GM18526 (cell line): ENCODE measurements around the gene PSMD13.
A peak's percentile ranks its signal among the peaks of the same experiment; 100 is the strongest.

Experiments
- POLR2A ChIP-seq: IDR thresholded peaks from 3 replicates; pipeline ENCODE4 v1.6.1; 2011; ENCODE audit not compliant: insufficient read length; ENCODE audit errors: extremely low read depth

PSMD13 gene

DNA sequence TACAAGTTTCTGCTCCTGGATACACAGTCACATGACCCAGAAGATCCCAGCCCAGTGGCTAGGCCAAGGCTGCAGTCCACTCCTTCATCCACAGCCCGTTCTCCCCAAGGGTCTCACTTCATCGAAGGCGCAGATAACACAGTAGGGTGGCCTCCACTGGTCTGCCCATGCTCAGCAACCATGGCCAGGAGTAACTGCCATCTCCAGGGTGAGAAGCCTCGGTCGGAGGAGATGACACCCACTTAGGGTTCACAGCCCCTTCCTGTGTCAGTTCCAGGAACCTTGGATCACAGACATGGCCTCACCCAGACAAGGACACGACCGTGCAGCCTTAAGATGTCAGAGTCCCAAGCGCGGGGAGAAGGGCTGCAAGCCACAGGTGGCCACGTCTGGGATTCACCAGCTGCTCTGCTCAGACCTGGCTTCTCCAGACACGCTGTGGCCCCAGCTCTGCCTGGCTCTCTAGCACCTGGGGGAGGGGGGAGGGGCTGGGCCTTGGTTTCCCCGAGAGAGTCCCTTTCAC lies 32.1 kb upstream of the PSMD13 start:
- TF ChIP-seq POLR2A = no peak

DNA sequence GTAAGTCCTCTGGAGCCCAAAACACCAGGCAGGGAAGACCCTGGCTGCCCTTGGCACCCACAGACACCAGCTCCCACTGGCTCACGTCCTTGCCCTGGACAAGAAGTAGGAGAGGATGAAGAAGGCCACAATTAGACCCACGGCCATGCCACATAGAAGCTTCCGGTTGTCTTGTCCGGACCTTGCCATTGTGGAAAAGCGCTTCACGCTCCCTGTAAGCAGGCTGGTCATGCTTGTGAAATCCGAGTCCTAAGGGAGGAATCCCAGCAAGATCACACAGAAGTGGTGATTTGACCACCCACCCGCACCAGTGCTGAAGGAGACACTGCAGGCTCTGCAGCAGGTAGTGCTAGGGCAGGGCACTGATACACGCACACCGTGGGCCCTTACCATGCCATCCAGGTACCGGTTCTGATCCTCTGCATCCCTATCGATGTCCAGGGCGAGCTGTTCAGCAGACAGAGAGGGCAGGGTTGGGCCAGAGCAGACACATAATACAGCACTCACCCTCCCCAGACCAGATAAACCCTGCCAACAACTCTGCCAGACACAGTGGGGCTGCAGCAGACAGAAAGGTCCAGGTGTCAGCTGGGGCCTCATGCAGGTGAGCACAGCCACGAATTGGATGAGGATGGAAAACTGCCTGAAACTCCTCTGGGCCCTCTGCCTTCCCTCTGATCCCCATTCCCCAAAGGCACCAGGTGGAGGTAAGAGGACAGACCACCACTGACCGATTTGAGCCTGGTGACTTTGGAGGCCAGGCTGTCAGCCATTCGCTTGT lies 31.4 kb upstream of the PSMD13 start:
- TF ChIP-seq POLR2A = no peak

DNA sequence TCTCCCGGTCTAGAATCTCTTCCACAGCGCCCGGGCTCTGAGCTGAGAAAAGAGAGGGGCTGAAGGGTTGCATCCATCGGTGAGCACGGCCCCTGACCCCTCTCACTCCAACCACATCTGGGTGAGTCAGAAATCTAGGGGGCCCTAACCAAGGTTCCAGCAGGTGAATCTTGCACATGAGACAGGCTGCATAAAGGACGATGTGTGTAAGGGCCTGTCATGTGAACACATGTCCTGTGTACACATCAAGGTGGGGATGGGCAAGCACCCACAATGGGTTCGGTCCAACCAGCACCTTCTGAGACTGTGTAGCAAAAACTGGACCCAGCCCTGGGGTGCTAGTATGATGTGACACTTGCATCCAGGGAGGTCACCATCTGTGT lies 30.8 kb upstream of the PSMD13 start:
- no peak for TF ChIP-seq POLR2A

DNA sequence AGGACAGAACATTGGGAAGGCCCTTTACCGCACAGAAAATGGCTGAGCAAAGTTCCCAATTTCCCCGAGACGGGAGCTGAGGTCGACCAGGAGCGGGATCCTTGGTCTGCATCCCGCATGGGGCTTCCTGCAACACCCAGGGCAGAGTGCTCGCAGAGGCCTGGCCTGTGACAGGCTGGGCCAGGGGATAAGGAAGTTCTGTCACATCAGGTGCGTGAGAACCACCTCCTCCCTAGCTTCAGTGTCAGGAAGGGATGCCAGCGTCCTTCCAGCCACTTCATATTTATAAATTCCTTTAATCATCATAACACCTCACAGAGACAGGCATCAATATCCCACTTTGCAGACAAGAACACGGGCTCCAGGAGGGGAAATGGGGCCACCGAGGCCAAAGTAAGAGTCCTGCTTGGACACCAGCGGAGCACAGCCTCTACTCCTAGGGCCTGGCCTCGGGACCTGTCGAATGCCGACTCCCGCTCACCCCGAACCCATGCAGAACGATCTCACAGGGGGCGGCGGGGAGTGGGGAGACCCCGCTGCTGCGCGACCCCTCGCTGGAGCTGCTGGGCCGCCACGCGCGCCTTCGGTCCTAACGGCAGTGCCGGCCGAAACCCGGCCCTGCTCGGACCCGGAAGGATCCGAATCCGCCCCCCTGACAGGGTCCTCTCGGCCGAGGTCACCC lies 30.1 kb upstream of the PSMD13 start:
- TF ChIP-seq POLR2A = no peak

DNA sequence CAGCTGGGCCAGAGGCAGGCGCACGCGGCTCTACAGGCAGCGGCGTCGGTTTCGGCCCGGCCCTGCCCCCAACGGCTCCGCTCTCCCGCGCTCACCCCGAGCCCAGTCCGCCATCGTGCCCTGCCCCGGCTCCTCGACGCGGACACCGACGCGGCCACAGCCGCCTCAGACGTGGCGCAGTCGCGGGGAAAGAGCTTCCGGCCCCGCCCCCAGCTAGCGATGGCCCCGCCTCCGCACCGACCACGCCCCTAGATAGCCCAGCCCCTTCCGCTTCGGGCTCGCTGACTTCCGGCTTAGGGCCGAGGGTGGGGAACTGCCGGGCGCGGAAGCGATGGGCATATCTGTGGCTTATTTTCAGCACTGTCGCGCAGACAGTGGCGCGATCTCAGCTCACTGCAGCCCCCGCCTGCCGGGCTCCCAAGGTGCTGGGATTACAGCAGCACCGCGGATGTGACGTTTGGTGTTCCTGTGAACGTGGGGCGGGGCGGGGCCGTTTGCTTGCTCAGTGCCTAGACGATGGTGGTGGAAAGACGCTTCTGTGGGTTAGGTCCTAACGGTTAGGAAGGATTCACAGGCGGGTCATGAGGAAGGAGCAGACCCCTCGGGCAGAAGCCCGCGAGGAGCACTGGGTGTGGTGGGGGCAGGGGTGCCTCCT lies 29.4 kb upstream of the PSMD13 start, which contains the start of the genes BET1L and RIC8A:
BET1L (minus strand) TSS at position 192 of the 655 bp plus-strand sequence; CDS start at position 114, 78 bp downstream.
RIC8A (plus strand) TSS at position 501 of the 655 bp plus-strand sequence. CDS start 1,147 bp downstream, outside the sequence.
- TF ChIP-seq POLR2A = peak; percentile 95

DNA sequence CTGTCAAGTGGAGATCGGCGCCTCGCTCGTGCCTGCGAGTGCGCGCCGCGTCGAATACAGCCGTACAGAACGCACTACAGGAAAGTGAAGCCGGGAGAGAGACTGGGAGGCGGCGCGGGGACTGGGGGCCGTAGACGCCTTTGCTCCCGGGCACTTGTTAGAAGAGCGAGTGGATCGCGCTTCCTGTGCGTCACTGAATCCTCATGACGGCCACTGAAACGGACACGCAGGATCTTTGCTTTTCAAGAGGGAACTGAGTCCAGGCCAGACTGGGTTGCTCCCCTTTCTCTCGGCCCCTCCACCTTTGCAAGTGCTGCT lies 29.0 kb upstream of the PSMD13 start:
- TF ChIP-seq POLR2A = no peak

DNA sequence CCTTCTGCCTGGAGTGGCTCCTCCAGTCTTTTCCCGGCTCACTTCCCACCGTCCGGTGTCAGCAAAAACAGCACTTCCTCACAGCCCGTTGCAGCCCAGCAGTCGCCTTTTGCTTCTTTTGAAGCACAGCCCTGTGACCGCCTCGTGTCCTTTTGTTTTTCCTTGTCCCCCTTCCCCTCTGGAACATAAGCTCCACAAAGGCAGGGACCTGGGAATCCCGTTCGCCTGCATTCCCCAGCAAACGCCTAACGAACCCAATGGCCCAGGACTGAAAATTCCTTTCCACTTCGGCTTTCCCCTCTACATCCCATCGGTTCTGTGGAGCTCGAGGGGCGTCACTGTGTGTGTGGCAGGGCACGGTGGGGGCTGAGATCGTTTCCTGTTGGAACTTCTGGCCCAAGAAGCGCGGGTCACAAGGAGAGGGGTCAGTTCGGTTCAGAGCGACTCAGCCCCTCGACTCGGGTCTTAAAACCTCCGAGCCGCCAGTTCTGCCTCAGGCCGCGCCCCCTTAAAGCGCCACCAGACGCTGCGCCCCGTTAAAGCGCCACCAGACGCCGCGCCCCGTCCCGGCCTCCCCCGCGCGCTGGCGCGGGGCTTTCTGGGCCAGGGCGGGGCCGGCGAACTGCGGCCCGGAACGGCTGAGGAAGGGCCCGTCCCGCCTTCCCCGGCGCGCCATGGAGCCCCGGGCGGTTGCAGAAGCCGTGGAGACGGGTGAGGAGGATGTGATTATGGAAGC lies 28.4 kb upstream of the PSMD13 start:
- peak; percentile 68 for TF ChIP-seq POLR2A

DNA sequence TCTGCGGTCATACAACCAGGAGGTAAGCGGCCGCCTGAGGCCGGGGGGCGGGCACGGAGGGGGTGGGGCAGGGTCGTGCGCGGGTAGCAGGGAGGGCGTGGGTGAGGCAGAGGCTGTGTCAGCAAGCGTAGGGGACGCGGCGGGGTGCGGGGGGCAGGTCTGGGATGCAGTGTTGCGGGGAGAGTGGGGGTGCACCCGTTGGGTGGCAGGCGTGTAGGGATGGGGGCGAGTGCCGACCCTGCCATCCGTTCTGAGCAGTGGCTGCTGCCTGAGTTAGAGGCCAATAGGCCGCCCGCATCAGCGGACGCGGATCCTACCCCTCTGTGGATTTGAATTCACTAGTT lies 27.9 kb upstream of the PSMD13 start:
- no peak for TF ChIP-seq POLR2A

DNA sequence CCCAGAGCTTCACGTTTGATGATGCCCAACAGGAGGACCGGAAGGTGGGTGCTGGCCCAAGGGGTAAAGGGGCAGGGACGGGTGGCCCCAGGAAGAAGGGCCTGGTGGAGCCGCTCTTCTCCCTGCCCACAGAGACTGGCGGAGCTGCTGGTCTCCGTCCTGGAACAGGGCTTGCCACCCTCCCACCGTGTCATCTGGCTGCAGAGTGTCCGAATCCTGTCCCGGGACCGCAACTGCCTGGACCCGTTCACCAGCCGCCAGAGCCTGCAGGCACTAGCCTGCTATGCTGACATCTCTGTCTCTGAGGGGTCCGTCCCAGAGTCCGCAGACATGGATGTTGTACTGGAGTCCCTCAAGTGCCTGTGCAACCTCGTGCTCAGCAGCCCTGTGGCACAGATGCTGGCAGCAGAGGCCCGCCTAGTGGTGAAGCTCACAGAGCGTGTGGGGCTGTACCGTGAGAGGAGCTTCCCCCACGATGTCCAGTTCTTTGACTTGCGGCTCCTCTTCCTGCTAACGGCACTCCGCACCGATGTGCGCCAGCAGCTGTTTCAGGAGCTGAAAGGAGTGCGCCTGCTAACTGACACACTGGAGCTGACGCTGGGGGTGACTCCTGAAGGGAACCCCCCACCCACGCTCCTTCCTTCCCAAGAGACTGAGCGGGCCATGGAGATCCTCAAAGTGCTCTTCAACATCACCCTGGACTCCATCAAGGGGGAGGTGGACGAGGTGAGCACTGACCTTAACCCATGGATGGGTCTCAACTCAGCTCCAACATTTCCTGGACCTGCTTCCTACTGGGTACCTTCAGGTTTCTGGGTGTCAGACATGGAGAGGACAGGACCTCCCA lies 27.3 kb upstream of the PSMD13 start:
- no peak for TF ChIP-seq POLR2A

DNA sequence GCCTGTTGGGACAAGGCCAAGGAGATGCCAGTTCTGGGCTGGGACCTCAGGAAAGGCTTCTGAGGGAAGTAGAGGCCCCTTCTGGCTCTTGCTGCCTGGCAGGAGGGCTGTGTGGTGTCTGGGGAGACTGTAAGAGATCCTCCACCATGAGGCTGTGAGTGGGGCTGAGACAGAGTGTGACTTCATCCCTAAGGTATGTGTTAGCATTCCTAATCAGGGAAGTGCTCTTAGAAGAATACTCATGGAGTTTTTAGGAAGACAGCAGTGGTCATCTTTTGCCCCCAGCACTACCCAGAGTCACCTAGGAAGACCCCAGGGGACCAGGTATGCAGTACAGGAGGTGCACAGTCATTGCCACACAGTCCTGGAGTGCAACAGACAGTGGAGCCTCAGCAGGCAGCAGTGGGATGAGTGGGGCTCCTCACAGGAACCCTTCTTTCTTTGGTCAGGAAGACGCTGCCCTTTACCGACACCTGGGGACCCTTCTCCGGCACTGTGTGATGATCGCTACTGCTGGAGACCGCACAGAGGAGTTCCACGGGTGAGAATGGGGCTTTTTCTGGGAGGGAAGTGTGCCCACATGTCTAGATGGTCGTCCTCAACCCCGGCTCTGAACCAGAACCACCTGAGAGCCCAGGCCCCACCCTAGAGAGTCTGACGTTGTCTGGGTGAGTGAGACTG lies 26.5 kb upstream of the PSMD13 start:
- TF ChIP-seq POLR2A = no peak

DNA sequence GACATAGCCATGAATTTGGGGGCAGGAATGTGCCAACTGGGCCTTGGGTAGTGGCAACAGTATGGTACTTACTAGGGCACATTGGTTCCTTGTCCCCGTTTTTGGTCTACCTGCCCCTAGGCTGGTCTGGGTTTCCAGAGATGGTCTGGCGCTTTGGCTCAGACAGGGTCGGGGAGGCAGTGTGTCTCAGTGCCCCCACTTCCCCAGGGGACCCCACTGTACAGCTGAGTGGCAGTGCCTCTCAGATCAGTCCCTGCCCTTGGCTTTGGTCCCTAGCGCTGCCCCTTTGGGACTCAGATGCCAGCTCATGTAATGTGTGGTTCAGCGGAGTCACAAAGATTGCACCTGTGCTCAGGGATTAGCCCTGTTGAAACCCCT lies 26.0 kb upstream of the PSMD13 start:
- TF ChIP-seq POLR2A = no peak

DNA sequence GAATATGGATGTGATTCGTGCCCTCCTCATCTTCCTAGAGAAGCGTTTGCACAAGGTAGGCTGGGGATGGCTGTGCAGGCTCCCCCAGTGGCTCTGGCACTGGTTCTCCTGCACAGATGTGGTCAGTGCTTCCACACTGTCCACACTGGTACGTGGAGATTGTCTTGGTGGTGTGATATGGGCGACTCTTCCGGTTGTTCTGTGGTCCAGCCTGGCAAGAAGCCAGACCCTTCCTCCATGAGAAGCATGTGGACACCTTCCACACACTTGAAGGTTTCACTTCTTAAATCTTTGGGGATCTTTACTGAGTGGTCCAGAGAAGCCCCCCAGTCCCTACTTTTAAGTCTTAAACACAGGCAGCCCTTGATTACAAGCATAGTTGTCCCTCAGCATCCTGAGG lies 25.5 kb upstream of the PSMD13 start:
- no peak for TF ChIP-seq POLR2A

DNA sequence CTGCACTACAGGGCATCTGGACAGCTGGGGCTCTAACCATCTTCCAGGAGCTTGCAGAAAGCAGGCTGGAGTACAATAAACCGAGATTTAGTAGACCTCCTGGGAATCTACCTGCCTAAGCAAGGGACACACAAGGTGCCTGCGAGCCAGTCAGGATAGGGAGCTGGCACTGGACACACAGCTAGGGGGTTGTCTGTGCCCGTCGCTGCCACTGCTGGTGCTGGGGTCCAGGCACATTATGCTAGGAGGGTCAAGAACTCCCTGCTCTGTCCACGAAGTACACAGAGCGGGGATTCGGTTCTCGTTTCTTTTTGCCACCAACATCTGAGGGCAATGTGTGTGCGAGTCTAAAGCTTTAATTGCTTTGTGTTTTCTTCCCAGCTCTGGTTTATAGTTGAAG lies 25.0 kb upstream of the PSMD13 start:
- no peak for TF ChIP-seq POLR2A
